Adipocyte (in vitro differentiated cells): ENCODE results near the gene ARL14EP.

ENCODE experiments used
- DNase-seq: peaks from one replicate; pipeline ENCODE4 v3.0.0-alpha.2; 2015; ENCODE audit warnings: low read depth
- H3K27me3 ChIP-seq: replicated peaks from 2 replicates; pipeline ENCODE4 v1.7.0; 2013; ENCODE audit warnings: mild to moderate bottlenecking, low read length, moderate library complexity; ENCODE audit not compliant: control insufficient read depth, insufficient read depth
- H3K36me3 ChIP-seq: 2 replicates; pipeline ENCODE4 v1.7.0; 2013; ENCODE audit warnings: low read length, mild to moderate bottlenecking, moderate library complexity; ENCODE audit not compliant: control insufficient read depth, insufficient read depth, severe bottlenecking
- H3K4me1 ChIP-seq: 2 replicates; pipeline ENCODE4 v1.7.0; 2013; ENCODE audit warnings: mild to moderate bottlenecking, low read length, moderate library complexity; ENCODE audit not compliant: control insufficient read depth, insufficient read depth
- H3K4me3 ChIP-seq: 2 replicates; pipeline ENCODE4 v1.7.0; 2013; ENCODE audit warnings: mild to moderate bottlenecking, low read length, moderate library complexity
- H3K9ac ChIP-seq: 2 replicates; pipeline ENCODE4 v1.7.0; 2013; ENCODE audit warnings: mild to moderate bottlenecking, low read length, moderate library complexity
- H3K9me3 ChIP-seq: 2 replicates; pipeline ENCODE4 v1.7.0; 2013; ENCODE audit warnings: mild to moderate bottlenecking, low read length, moderate library complexity; ENCODE audit not compliant: control insufficient read depth

Gene ARL14EP

DNA sequence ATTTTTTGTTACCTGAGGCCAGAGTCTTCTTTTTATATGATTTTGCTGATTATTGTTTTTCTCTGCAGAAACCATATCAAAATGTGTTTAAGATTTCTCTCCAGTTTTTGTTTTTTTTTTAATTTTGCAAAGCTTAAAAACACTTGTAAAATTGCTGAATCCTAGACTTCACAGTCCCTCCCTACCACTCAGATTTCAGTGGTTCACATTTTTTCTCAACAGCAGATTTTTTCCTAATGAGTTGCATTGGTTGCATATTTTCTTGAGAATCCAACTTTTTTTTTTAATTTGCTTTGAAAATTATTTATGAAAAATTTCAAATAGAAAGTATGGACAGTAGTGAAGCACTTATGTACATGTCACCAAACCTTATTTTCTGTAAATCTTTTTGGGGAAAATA lies 5.8 kb downstream of the ARL14EP start:
- DNase-seq: peak; percentile 69
- H3K4me1 ChIP-seq: peaks cover 47% of the 10 kb centered on the region
- H3K36me3 ChIP-seq: peaks cover 29% of the 10 kb centered on the region
- H3K9ac ChIP-seq: peak overlapping the region; percentile 64
- H3K4me3 ChIP-seq: peak overlapping the region; percentile 10
- H3K27me3 ChIP-seq: no peaks in the 10 kb centered on the region
- H3K9me3 ChIP-seq: no peaks in the 10 kb centered on the region

DNA sequence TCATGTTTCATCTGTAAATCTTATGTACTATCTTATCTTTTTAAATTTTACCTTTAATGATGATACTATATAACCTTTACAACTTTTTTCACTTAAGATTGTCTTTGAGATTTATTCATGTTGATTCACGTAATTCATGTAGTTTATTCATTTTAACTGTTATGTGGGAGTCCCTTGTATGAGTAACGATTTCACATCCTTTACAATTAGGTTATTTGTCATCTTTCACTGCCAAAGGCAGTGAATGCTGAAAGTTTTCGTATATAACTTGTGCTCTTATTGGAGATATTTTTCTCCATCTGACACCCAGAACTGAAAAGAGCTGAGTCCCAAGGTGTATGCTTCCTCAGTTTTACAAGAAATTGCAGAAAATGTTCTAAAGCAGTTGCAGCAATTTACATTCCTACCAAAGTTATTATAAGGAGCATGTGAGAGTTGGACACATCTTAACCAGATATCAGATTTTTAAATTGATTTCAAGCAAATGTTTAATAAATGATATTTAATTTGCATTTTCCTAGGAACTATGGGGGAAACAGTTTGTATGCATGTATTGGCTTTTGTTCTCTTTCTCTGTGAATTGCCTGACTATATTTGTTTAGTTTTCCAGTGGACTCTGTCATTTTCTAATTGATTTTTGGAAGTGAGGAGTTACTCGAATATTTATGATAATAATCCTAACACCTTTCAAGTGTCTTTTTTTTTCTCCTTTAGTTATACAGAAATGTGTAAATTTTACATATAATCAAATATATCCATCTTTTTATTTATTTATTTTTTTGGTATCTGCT lies 6.4 kb downstream of the ARL14EP start:
- H3K4me3 ChIP-seq: peak overlapping the region; percentile 10
- H3K36me3 ChIP-seq: peaks cover 36% of the 10 kb centered on the region
- DNase-seq: peak; percentile 10
- peak overlapping the region; percentile 64 for H3K9ac ChIP-seq
- no peaks in the 10 kb centered on the region for H3K27me3 ChIP-seq
- peaks cover 40% of the 10 kb centered on the region for H3K4me1 ChIP-seq
- H3K9me3 ChIP-seq: no peaks in the 10 kb centered on the region

DNA sequence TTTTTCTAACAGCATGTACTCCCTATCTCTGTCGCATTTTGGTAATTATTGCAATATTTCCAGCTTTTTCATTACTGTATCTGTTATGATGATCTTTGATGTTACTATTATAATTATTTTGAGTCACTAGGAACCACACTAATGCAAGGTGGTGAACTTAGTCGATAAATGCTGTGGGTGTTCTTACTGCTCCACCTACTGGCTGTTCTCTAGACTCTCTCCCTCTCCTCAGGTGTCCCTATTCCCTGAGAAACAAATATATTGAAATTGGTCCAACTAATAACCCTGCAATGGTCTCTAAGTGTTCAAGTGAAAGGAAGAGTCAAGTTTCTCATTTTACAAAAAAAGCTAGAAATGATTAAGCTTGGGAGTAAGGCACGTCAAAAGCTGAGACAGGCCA lies 10.5 kb downstream of the ARL14EP start:
- DNase-seq: peak; percentile 14
- peaks cover 76% of the 10 kb centered on the region for H3K36me3 ChIP-seq
- H3K9ac ChIP-seq: no peak overlapping the region
- no peak overlapping the region for H3K4me3 ChIP-seq
- H3K9me3 ChIP-seq: no peaks in the 10 kb centered on the region
- H3K27me3 ChIP-seq: no peaks in the 10 kb centered on the region
- peaks cover 12% of the 10 kb centered on the region for H3K4me1 ChIP-seq

- peaks cover 13% of the 10 kb centered on the region for H3K36me3 ChIP-seq
- H3K9ac ChIP-seq: no peak overlapping the region
- no peaks in the 10 kb centered on the region for H3K4me1 ChIP-seq
- H3K4me3 ChIP-seq: no peak overlapping the region
- DNase-seq: no peak
- no peaks in the 10 kb centered on the region for H3K9me3 ChIP-seq
- no peaks in the 10 kb centered on the region for H3K27me3 ChIP-seq
Measured at GRCh38 chr11:30342736-30343166, 19.8 kb downstream of the ARL14EP start.

DNA sequence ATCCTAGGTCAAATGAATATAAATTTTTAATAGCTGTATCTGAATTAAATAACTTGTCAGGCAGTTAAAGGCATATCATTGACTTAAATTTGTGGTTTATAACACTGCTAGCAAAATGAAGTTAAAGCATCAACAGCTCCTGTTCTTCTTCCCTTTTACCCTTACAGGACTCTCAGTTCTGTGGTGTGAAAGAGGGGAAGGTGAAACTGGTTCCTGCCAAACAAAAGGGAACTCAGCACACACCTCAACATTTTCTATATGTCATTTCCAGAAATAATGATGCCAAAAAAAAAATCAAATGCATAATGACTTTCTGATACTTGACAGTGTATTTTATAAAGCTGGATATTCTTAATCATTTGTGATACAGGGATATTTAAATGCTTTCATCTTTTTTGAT lies 21.2 kb downstream of the ARL14EP start:
- Histone ChIP-seq H3K4me3 (no peak overlapping the region), H3K4me1 (no peaks in the 10 kb centered on the region), H3K36me3 (peaks cover 8% of the 10 kb centered on the region), H3K27me3 (no peaks in the 10 kb centered on the region), H3K9ac (no peak overlapping the region), H3K9me3 (no peaks in the 10 kb centered on the region)
- no peak for DNase-seq

GRCh38 chr11:30345644-30346043 lies 22.7 kb downstream of the ARL14EP start:
- Histone ChIP-seq H3K4me3 (no peak overlapping the region), H3K9ac (no peak overlapping the region), H3K9me3 (no peaks in the 10 kb centered on the region), H3K4me1 (no peaks in the 10 kb centered on the region), H3K36me3 (peaks cover 3% of the 10 kb centered on the region), H3K27me3 (no peaks in the 10 kb centered on the region)
- no peak for DNase-seq

GRCh38 chr11:30346068-30346688 lies 23.3 kb downstream of the ARL14EP start:
- Histone ChIP-seq H3K4me1 (no peaks in the 10 kb centered on the region), H3K9ac (no peak overlapping the region), H3K36me3 (no peaks in the 10 kb centered on the region), H3K4me3 (no peak overlapping the region), H3K9me3 (no peaks in the 10 kb centered on the region), H3K27me3 (peaks cover 5% of the 10 kb centered on the region)
- DNase-seq: peak; percentile 86

GRCh38 chr11:30348035-30348434 lies 25.1 kb downstream of the ARL14EP start:
- DNase-seq: no peak
- Histone ChIP-seq H3K9me3 (no peaks in the 10 kb centered on the region), H3K27me3 (peaks cover 21% of the 10 kb centered on the region), H3K4me3 (no peak overlapping the region), H3K4me1 (no peaks in the 10 kb centered on the region), H3K9ac (no peak overlapping the region), H3K36me3 (no peaks in the 10 kb centered on the region)

- Histone ChIP-seq H3K9ac (no peak overlapping the region), H3K4me1 (no peaks in the 10 kb centered on the region), H3K4me3 (no peak overlapping the region), H3K36me3 (no peaks in the 10 kb centered on the region), H3K27me3 (peaks cover 25% of the 10 kb centered on the region), H3K9me3 (no peaks in the 10 kb centered on the region)
- DNase-seq: no peak
Measured at GRCh38 chr11:30349885-30350284, 27.0 kb downstream of the ARL14EP start.

DNA sequence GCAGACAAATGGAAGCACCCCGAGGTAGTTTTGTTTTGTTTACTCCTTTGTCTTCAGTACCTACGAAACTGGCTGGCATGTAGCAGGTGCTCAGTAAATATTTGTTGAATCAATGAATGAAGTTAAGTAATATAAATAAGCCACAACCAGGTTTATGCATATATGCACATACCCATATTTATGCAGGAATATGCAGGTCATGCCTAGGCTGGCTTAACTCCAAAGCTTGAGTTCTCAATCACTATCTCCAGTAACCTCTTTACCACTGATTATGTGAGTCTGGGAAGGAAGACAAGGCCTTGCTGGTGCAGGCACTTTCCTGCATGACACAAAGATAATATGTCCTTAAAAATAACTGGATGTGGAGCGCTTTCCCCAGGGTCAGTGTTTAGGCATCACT lies 27.5 kb downstream of the ARL14EP start:
- Histone ChIP-seq H3K9ac (no peak overlapping the region), H3K4me3 (no peak overlapping the region), H3K27me3 (peaks cover 25% of the 10 kb centered on the region), H3K9me3 (peaks cover 4% of the 10 kb centered on the region), H3K36me3 (no peaks in the 10 kb centered on the region), H3K4me1 (no peaks in the 10 kb centered on the region)
- DNase-seq: no peak

GRCh38 chr11:30351061-30351460 lies 28.2 kb downstream of the ARL14EP start:
- Histone ChIP-seq H3K4me1 (no peaks in the 10 kb centered on the region), H3K9me3 (peaks cover 4% of the 10 kb centered on the region), H3K27me3 (peaks cover 25% of the 10 kb centered on the region), H3K4me3 (no peak overlapping the region), H3K9ac (no peak overlapping the region), H3K36me3 (no peaks in the 10 kb centered on the region)
- no peak for DNase-seq
